Hepatocyte (in vitro differentiated cells): ENCODE measurements around the gene HBG1. TPM values are rescaled to one million over a fixed set of nuclear protein-coding genes. Genes with fewer than 3 reads are reported as not detected.

Experiments used
- DNase-seq: peaks from one replicate; pipeline ENCODE4 v3.0.0-alpha.2; 2016; ENCODE audit warnings: low spot score
- H2AFZ ChIP-seq: fragments of 200-600 bp; sonication (generic); 2 replicates; pipeline ENCODE4 v1.6.0; 2016; ENCODE audit warnings: antibody characterized with exemption, mild to moderate bottlenecking
- H3K27ac ChIP-seq: fragments of 200-600 bp; sonication (generic); 2 replicates; pipeline ENCODE4 v1.5.1; 2016; ENCODE audit warnings: mild to moderate bottlenecking
- H3K27me3 ChIP-seq: fragments of 200-600 bp; sonication (generic); 2 replicates; pipeline ENCODE4 v1.6.1; 2016
- H3K36me3 ChIP-seq: fragments of 200-600 bp; sonication (generic); replicated peaks from 2 replicates; pipeline ENCODE4 v1.5.1; 2016; ENCODE audit warnings: low read depth; ENCODE audit not compliant: insufficient read depth
- H3K4me1 ChIP-seq: fragments of 200-600 bp; sonication (generic); 2 replicates; pipeline ENCODE4 v1.5.1; 2016; ENCODE audit warnings: mild to moderate bottlenecking, moderate library complexity; ENCODE audit not compliant: insufficient read depth
- H3K4me2 ChIP-seq: fragments of 200-600 bp; sonication (generic); 2 replicates; pipeline ENCODE4 v1.6.0; 2016
- H3K4me3 ChIP-seq: fragments of 200-600 bp; sonication (generic); 2 replicates; pipeline ENCODE4 v1.5.1; 2016; ENCODE audit warnings: mild to moderate bottlenecking
- H3K79me2 ChIP-seq: fragments of 200-600 bp; sonication (generic); 2 replicates; pipeline ENCODE4 v1.6.0; 2017; ENCODE audit warnings: mild to moderate bottlenecking
- H3K9me2 ChIP-seq: fragments of 200-600 bp; sonication (generic); replicated peaks from 2 replicates; pipeline ENCODE4 v1.6.0; 2017; ENCODE audit warnings: mild to moderate bottlenecking; ENCODE audit not compliant: insufficient read depth
- H3K9me3 ChIP-seq: fragments of 200-600 bp; sonication (generic); 2 replicates; pipeline ENCODE4 v1.5.1; 2016; ENCODE audit warnings: low read depth, mild to moderate bottlenecking
- H4K20me1 ChIP-seq: fragments of 200-600 bp; sonication (generic); 2 replicates; pipeline ENCODE4 v1.6.0; 2016; ENCODE audit warnings: mild to moderate bottlenecking; ENCODE audit not compliant: insufficient read depth, poor library complexity, severe bottlenecking
- EZH2 ChIP-seq: fragments of 200-600 bp; sonication (generic); IDR thresholded peaks from 2 replicates; pipeline ENCODE4 v1.6.1; 2016; ENCODE audit warnings: antibody characterized with exemption, mild to moderate bottlenecking, borderline replicate concordance
- EZH2phosphoT487 ChIP-seq: fragments of 200-600 bp; sonication (generic); IDR thresholded peaks from one replicate; pipeline ENCODE4 v1.6.1; 2018; ENCODE audit warnings: antibody characterized with exemption, mild to moderate bottlenecking, low read depth, moderate library complexity; ENCODE audit not compliant: unreplicated experiment, severe bottlenecking
- WGBS: methylation state at CpG from one replicate; pipeline ENCODE4 v1.1.6; 2016; ENCODE audit warnings: low lambda C conversion rate; ENCODE audit errors: missing lambda C conversion rate; 5-methylcytosine and 5-hydroxymethylcytosine counted together
- polyA plus RNA-seq: library from polyadenylated mRNA; unstranded; fragments of >200 nt; fragmentation: Nextera tagmentation; extraction: Ambion mirVana; gene quantifications from 2 replicates; pipeline ENCODE4 v1.2.1, GENCODE V29; 2016
- total RNA-seq: library from RNA; depleted of rRNA; stranded (reverse); fragments of >200 nt; gene quantifications from 2 replicates; pipeline ENCODE4 v1.2.3, GENCODE V29; 2014
- TF ChIP-seq, protein P1 (sequence below): fragments of 200-600 bp; sonication (generic); IDR thresholded peaks from 2 replicates; pipeline ENCODE4 v1.5.1; 2016; ENCODE audit warnings: antibody characterized with exemption, mild to moderate bottlenecking; ENCODE audit not compliant: poor library complexity

The HBG1 gene
- total and polyA plus RNA-seq, 2 experiments from 2014 or later, result not detected

DNA sequence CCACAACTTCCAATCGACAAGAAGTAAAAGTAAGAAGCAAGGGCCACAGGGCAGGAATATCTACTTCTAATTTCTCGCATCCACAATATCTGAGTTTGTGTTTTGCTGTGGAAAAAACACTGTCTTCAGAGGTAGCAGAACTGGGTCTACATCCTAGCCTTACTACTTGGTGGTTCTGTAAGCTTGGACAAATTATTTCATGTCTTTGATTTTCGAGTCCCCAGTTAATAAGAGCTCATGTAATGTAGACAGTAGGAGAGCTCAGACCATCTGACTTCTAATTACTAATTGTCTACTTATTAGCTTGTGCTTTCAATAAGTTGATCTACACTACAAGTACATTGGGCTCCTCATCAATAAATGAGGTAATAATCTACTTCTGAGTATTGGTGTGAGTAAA lies 33.4 kb upstream of the HBG1 start:
- TF ChIP-seq EZH2 (no peak), EZH2phosphoT487 (no peak)
- TF ChIP-seq, protein P1, sequence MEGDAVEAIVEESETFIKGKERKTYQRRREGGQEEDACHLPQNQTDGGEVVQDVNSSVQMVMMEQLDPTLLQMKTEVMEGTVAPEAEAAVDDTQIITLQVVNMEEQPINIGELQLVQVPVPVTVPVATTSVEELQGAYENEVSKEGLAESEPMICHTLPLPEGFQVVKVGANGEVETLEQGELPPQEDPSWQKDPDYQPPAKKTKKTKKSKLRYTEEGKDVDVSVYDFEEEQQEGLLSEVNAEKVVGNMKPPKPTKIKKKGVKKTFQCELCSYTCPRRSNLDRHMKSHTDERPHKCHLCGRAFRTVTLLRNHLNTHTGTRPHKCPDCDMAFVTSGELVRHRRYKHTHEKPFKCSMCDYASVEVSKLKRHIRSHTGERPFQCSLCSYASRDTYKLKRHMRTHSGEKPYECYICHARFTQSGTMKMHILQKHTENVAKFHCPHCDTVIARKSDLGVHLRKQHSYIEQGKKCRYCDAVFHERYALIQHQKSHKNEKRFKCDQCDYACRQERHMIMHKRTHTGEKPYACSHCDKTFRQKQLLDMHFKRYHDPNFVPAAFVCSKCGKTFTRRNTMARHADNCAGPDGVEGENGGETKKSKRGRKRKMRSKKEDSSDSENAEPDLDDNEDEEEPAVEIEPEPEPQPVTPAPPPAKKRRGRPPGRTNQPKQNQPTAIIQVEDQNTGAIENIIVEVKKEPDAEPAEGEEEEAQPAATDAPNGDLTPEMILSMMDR, result no peak
- no peak for DNase-seq
- Histone ChIP-seq H4K20me1 (no peaks in the 10 kb centered on the region), H3K4me3 (no peak overlapping the region), H3K27me3 (no peaks in the 10 kb centered on the region), H2AFZ (no peak overlapping the region), H3K4me2 (no peak overlapping the region), H3K36me3 (no peaks in the 10 kb centered on the region), H3K9me3 (no peaks in the 10 kb centered on the region), H3K9me2 (no peaks in the 10 kb centered on the region), H3K79me2 (no peaks in the 10 kb centered on the region), H3K27ac (no peak overlapping the region), H3K4me1 (no peaks in the 10 kb centered on the region)
- WGBS, result 84% methylated on average over 3 of the region's 3 CpGs

DNA sequence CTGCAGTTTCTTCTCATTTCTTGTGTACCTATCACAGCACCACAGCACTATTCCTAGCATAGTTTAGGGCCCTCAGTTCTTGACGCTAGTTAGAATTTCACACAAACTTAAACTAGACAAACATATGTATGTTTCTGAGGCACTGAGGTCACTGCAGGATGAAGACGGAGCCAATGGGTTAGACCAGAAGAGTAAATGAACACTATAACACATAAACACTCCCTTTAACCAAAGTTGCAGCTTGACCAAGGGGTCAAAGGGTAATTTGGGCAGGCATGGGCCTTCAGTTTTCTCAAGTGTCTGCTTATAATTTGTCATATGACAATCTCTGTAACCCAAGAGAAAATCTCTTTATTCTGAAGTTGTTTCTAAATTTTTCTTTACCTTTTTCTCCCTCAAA lies 33.0 kb upstream of the HBG1 start:
- H3K4me1 ChIP-seq, result no peaks in the 10 kb centered on the region
- no peak overlapping the region for H2AFZ ChIP-seq
- no peaks in the 10 kb centered on the region for H3K27me3 ChIP-seq
- H3K79me2 ChIP-seq, result no peaks in the 10 kb centered on the region
- TF ChIP-seq EZH2 (no peak), EZH2phosphoT487 (no peak)
- TF ChIP-seq, protein P1, result no peak
- H3K4me3 ChIP-seq, result no peak overlapping the region
- H3K9me3 ChIP-seq, result no peaks in the 10 kb centered on the region
- no peak for DNase-seq
- H3K27ac ChIP-seq, result no peak overlapping the region
- no peaks in the 10 kb centered on the region for H4K20me1 ChIP-seq
- 86% methylated on average over 2 of the region's 2 CpGs for WGBS
- no peaks in the 10 kb centered on the region for H3K36me3 ChIP-seq
- no peak overlapping the region for H3K4me2 ChIP-seq
- H3K9me2 ChIP-seq, result no peaks in the 10 kb centered on the region

DNA sequence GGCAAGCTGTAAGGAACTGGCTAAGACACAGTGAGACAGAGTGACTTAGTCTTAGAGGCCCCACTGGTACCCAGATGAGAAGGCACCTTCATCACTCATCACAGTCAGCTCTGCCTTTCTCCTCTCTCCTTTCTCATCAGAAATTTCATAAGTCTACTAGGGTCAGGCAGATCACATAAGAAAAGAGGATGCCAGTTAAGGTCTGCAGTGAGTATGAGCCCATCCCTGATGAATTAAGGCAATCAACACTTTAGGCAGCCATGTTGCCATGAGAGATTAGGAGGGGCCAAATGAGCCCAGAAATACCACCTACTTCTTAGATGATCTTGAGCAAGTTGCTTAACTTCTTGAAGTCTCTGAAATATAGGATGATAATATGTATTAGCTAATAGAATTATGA lies 31.9 kb upstream of the HBG1 start:
- no peaks in the 10 kb centered on the region for H3K36me3 ChIP-seq
- H3K4me2 ChIP-seq, result no peak overlapping the region
- no peaks in the 10 kb centered on the region for H3K27me3 ChIP-seq
- DNase-seq, result no peak
- no peak for TF ChIP-seq EZH2
- TF ChIP-seq, protein P1, result no peak
- TF ChIP-seq EZH2phosphoT487, result no peak
- H3K9me2 ChIP-seq, result no peaks in the 10 kb centered on the region
- H3K9me3 ChIP-seq, result no peaks in the 10 kb centered on the region
- no peak overlapping the region for H3K27ac ChIP-seq
- H3K4me1 ChIP-seq, result no peaks in the 10 kb centered on the region
- H3K79me2 ChIP-seq, result no peaks in the 10 kb centered on the region
- H2AFZ ChIP-seq, result no peak overlapping the region
- H4K20me1 ChIP-seq, result no peaks in the 10 kb centered on the region
- H3K4me3 ChIP-seq, result no peak overlapping the region

DNA sequence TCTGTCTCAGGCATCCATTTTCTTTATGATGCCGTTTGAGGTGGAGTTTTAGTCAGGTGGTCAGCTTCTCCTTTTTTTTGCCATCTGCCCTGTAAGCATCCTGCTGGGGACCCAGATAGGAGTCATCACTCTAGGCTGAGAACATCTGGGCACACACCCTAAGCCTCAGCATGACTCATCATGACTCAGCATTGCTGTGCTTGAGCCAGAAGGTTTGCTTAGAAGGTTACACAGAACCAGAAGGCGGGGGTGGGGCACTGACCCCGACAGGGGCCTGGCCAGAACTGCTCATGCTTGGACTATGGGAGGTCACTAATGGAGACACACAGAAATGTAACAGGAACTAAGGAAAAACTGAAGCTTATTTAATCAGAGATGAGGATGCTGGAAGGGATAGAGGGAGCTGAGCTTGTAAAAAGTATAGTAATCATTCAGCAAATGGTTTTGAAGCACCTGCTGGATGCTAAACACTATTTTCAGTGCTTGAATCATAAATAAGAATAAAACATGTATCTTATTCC lies 31.0 kb upstream of the HBG1 start:
- no peaks in the 10 kb centered on the region for H3K4me1 ChIP-seq
- no peaks in the 10 kb centered on the region for H4K20me1 ChIP-seq
- no peaks in the 10 kb centered on the region for H3K27me3 ChIP-seq
- no peak overlapping the region for H3K27ac ChIP-seq
- H3K9me3 ChIP-seq, result no peaks in the 10 kb centered on the region
- no peaks in the 10 kb centered on the region for H3K9me2 ChIP-seq
- no peak overlapping the region for H3K4me3 ChIP-seq
- 66% methylated on average over 2 of the region's 3 CpGs for WGBS
- peak; percentile 74 for DNase-seq
- no peak overlapping the region for H3K4me2 ChIP-seq
- no peak overlapping the region for H2AFZ ChIP-seq
- no peaks in the 10 kb centered on the region for H3K79me2 ChIP-seq
- TF ChIP-seq EZH2 (no peak), EZH2phosphoT487 (no peak)
- TF ChIP-seq, protein P1, result no peak
- H3K36me3 ChIP-seq, result no peaks in the 10 kb centered on the region
